Measurements from ENCODE around the gene WDR20.

- TF ChIP-seq CTCF (IDR thresholded peaks at IDR 0.05) (no peak), POLR2A (IDR thresholded peaks at IDR 0.05) (no peak)
Observed at GRCh38 chr14:102218688-102219087, 79.0 kb downstream of the WDR20 start.
